Spleen (tissue), 7 donors: ENCODE data around the gene SSBP2.

Experiments
- CTCF ChIP-seq, 11 experiments: fragments of 200-600 bp in 7 of 11; fragments of 450-650 bp in 4 of 11; sonication (generic) in 4 of 11; IDR thresholded peaks in 8 of 11; conservative IDR thresholded peaks in 3 of 11; 1 replicate in 7 of 11; 2 replicates in 4 of 11; pipeline versions ENCODE4 v1.4.0 to v1.8.0; 2016 to 2021; ENCODE audit warnings: antibody characterized with exemption in 11 of 11, inconsistent platforms in 4 of 11, mild to moderate bottlenecking in 1 of 11
- POLR2A ChIP-seq, 3 donors: fragments of 450-650 bp; IDR thresholded peaks; one replicate each; pipeline ENCODE4 v1.5.1; 2017; ENCODE audit warnings: antibody characterized with exemption in 3 of 3, mild to moderate bottlenecking in 1 of 3
- POLR2AphosphoS5 ChIP-seq, 3 donors: sonication (generic); formaldehyde crosslinking; IDR thresholded peaks; one replicate each; pipeline ENCODE4 v1.5.1; 2017; ENCODE audit warnings: antibody characterized with exemption in 3 of 3
- donor health status: DM: no; HTN: no; CAD: no; lungs with moderate emphysema.
- donor health status: DM: no; HTN: no; CAD: no.
- donor health status: DM: no; HTN: no; CAD: no.

GRCh38 chr5:81754621-81755020 lies 3.7 kb upstream of the SSBP2 start:
- TF ChIP-seq CTCF (IDR thresholded peaks at IDR 0.05 in 8 of 11, conservative IDR thresholded peaks at IDR 0.05 in 3 of 11) (no peak), POLR2AphosphoS5 (IDR thresholded peaks at IDR 0.05) (no peak), POLR2A (IDR thresholded peaks at IDR 0.05) (no peak)
